Fibroblast of pulmonary artery (primary cell): ENCODE data around the gene PRDM12.

Experiments used
- DNase-seq: peaks from one replicate; pipeline ENCODE4 v3.0.0-alpha.2; 2010; ENCODE audit warnings: low read depth
- H3K4me3 ChIP-seq: replicated peaks from 2 replicates; pipeline ENCODE4 v1.5.1; 2011; ENCODE audit warnings: low read depth, mild to moderate bottlenecking, control low read depth, low read length, moderate library complexity
- TF ChIP-seq, protein P1 (sequence below): IDR thresholded peaks from 2 replicates; pipeline ENCODE4 v1.5.1; 2011; ENCODE audit warnings: mild to moderate bottlenecking, control low read depth, low read length, inconsistent platforms; ENCODE audit errors: missing control alignments

Gene PRDM12

DNA sequence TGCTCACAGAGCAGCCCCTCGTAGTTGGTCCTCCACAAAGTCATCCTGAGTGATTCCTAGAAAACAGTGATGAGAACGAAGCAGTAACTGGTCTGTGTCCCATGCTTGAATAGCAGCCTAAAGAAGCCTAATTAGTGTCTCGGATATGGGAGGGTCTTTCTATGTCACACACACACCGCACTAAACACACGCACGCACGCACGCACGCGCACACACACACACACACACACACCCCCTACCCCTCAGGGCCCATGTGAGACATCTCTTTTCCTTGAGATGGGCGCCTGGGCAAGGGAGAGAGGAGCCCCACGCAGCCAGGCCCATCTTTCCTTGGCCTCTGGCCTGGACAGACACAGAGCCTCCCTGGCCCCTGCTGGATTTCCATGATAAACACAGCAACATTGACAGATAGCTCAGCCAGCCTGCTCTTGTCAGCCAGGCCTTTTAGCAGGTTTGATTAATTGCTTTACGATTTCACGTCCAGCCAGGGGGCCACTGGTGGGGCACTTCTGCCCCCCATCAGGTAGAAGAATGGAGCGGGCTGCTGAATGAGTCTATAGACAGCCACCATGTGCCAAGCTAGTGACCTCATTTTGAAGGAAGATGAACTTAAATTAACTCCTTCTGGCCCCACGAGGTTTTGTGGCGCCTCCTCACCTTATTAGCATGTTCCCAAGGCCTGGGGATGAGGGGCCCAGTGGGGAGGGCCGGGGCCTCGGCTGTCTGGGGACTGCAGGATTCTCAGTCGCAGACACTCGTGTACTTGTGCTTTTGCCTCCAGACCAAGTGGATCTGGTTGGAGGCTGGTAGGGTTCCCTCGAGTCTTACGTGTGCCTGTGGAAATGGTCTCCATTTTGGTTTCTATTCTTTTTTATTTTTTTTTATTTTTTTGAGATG lies 36.2 kb upstream of the PRDM12 start:
- TF ChIP-seq, protein P1, sequence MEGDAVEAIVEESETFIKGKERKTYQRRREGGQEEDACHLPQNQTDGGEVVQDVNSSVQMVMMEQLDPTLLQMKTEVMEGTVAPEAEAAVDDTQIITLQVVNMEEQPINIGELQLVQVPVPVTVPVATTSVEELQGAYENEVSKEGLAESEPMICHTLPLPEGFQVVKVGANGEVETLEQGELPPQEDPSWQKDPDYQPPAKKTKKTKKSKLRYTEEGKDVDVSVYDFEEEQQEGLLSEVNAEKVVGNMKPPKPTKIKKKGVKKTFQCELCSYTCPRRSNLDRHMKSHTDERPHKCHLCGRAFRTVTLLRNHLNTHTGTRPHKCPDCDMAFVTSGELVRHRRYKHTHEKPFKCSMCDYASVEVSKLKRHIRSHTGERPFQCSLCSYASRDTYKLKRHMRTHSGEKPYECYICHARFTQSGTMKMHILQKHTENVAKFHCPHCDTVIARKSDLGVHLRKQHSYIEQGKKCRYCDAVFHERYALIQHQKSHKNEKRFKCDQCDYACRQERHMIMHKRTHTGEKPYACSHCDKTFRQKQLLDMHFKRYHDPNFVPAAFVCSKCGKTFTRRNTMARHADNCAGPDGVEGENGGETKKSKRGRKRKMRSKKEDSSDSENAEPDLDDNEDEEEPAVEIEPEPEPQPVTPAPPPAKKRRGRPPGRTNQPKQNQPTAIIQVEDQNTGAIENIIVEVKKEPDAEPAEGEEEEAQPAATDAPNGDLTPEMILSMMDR, result no peak
- no peak overlapping the region for H3K4me3 ChIP-seq
- DNase-seq, result no peak

DNA sequence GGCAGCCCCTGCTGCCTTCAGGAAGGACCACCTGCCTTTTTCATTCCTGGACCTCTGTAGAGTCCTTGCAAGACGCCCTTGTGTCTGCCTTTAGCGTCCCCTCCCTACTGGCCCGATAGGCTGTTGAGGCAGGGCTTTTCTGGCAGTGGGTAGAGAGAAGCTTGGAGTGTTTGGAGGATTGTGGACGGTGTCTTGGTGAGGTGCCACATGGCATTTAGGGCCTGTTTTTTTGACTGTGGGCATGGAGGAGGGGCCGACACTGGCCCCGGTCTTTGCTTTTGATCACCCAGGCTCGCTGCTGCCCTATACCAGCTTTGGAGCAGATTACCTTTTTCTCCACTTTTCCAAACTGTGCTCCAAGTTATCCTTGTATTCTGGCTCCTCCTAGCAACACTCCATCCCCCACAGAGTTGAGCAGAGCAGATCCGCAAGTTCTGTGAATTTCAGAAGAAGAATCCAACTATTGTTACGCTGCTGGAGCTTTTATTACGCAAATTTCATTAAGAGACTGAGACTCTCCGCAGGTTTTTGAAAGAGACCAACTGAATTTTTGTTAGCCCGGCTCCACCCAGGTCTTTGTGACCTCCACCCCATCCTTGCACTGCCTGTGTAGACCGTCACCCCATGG lies 34.8 kb upstream of the PRDM12 start:
- DNase-seq, result no peak
- TF ChIP-seq, protein P1, result no peak
- no peak overlapping the region for H3K4me3 ChIP-seq

DNA sequence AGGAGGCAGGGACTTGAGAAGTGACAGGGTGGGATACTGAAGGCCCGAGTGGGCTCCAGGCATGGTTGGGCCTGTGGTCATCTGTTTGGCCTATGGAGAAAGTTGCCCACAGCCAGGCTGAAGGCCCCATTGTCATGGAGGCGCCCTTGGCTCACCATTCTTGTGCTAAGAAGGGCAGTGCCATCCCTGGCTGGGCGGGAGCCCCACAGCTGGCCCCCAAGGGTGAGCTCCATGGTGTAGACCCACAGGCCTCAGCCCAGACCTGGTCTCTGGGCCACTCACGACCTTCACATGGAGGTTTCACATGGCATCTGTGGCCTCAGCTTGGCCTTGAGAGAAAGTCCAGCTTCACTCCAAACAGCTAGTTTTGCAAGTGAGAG lies 34.3 kb upstream of the PRDM12 start:
- TF ChIP-seq, protein P1, result no peak
- H3K4me3 ChIP-seq, result no peak overlapping the region
- DNase-seq, result no peak

DNA sequence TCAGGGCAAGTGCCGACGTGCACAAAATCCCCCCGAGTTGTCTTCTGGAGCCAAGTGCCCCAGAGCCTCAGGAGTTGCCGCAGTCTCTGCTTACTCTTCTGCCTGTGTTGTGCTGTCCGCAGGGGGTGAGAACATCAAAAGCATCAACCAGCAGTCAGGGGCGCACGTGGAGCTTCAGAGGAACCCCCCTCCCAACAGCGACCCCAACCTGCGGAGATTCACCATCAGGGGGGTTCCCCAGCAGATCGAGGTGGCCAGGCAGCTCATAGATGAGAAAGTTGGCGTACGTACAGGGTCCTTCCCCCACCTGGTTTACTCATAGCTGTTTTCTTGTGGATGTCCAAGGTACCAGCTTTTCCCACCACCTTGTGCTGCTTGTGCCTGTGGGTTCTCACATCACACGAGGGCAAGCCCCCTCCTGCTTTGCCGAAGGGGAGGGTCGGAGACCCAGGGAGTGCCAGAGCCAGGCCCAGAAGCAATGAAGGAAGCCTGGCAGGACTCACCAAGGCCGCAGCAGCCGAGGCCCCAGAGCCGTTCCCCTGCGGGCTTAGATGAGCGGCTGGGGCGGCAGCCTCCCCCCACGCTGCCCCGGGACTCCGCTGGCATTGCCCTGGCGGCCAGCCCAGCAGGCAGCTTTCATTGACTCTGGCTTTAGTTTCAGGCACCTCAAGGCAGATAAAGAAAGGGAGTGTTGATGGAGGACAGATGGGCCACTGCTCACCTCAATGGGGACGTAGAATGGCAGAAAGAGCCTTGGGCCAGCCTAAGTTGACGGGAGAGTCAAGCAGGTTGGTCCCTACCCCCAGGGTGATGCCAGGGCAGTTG lies 33.7 kb upstream of the PRDM12 start:
- H3K4me3 ChIP-seq, result no peak overlapping the region
- no peak for DNase-seq
- TF ChIP-seq, protein P1, result no peak

DNA sequence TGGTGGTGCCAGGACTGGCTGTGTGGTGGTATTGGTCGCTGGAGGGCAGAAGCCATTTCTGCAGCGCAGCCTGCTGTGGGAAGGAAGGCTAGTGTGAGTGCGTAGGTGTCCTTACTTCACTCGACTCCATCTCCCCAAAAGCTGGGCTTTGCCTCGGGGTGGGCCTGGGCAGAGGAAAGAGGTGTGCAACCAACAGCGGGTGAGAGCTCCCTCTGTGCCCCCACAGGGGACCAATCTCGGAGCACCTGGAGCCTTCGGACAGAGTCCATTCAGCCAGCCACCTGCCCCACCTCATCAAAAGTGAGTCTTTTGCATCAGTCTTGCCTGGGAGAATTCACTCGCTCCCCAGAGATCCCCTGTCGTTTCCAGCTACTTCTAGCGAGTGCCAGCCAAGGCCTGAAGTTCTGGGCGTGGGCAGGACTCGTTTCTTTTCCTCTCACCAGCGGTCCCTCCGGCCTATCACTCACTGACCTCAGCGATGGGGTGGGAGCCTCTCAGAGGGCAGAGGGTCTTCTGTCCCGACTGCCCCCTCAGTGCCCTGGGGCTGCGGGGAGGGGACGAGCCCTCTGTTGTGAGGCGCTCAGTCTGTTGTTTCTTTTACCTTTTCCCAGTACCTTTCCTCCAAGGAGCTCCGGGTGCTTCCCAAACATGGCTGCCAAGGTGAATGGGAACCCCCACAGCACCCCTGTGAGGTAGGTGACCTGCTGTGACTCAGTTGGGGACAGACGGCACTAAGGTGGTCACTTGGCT lies 32.9 kb upstream of the PRDM12 start:
- no peak overlapping the region for H3K4me3 ChIP-seq
- no peak for DNase-seq
- TF ChIP-seq, protein P1, result no peak

DNA sequence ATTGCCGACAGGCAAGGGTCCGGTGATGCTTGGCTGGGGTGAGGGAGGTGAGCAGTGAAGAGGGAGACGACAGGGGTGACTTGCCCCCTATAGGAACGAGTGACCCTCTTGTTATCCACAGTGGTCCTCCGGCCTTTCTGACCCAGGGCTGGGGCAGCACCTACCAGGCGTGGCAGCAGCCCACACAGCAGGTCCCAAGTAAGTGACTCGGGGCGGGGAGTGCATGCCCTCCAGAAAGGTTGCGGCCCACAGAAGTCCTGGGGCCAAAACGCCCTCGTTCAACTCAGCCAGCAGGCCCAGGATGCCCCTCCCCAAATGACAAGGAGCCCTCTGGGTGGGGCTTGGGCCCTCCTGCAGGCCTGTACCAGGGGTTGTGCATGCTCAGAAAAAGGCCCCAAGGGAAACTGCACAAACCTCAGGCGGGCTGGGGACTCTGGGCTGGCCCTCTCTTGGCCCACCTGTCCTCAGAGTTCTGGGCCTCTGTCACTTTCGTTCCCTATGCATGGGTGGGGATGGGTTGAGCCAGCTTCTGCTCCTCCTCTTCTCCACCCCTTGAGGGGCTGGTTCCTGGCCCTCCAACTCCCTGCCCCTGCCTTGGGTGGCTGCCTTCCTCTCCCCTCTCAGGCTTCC lies 32.2 kb upstream of the PRDM12 start:
- no peak for DNase-seq
- no peak overlapping the region for H3K4me3 ChIP-seq
- TF ChIP-seq, protein P1, result no peak
